ENCODE data around the gene OR51D1. TPM values are rescaled to one million over a fixed set of nuclear protein-coding genes. Genes with fewer than 3 reads are reported as not detected.

The OR51D1 gene
- total and polyA plus RNA-seq, 5 donors: not detected

- ATAC-seq (no peak), DNase-seq (no peak)
- H3K4me1 ChIP-seq (ENCODE audit: control insufficient read depth, insufficient read depth, low read length): no peaks in the 10 kb centered on the region
- intact Hi-C loops (cut with DNase I): no loop called here
- H3K27ac ChIP-seq (ENCODE audit: low read length): no peak overlapping the region
- no peaks in the 10 kb centered on the region for H3K9me3 ChIP-seq (ENCODE audit: control insufficient read depth, low read length)
- no peaks in the 10 kb centered on the region for H3K27me3 ChIP-seq (ENCODE audit: control insufficient read depth, insufficient read depth)
- WGBS: 87% methylated on average over 2 of the region's 2 CpGs
- no peak overlapping the region for H3K4me3 ChIP-seq (ENCODE audit: low read length)
These were observed 40.7 kb downstream of the OR51D1 start for GRCh38 chr11:4677948-4678347.

- intact Hi-C loops (cut with DNase I): no loop called here
- 45% methylated on average over 3 of the region's 3 CpGs for WGBS
- no peak overlapping the region for H3K4me3 ChIP-seq (ENCODE audit: low read length)
- H3K4me1 ChIP-seq (ENCODE audit: control insufficient read depth, insufficient read depth, low read length): no peaks in the 10 kb centered on the region
- DNase-seq: no peak
- ATAC-seq: no peak
- H3K9me3 ChIP-seq (ENCODE audit: control insufficient read depth, low read length): no peaks in the 10 kb centered on the region
- H3K27ac ChIP-seq (ENCODE audit: low read length): no peak overlapping the region
- H3K27me3 ChIP-seq (ENCODE audit: control insufficient read depth, insufficient read depth): no peaks in the 10 kb centered on the region
These were observed 43.1 kb downstream of the OR51D1 start for GRCh38 chr11:4680341-4680740.

- Histone ChIP-seq H3K4me3 (ENCODE audit: low read length) (no peak overlapping the region), H3K9me3 (ENCODE audit: control insufficient read depth, low read length) (no peaks in the 10 kb centered on the region), H3K27ac (ENCODE audit: low read length) (no peak overlapping the region), H3K27me3 (ENCODE audit: control insufficient read depth, insufficient read depth) (no peaks in the 10 kb centered on the region), H3K4me1 (ENCODE audit: control insufficient read depth, insufficient read depth, low read length) (no peaks in the 10 kb centered on the region)
- no peak for ATAC-seq
- no peak for DNase-seq
- WGBS: 77% methylated on average over 2 of the region's 2 CpGs
- intact Hi-C loops (cut with DNase I): no loop called here
These were observed 45.5 kb downstream of the OR51D1 start for GRCh38 chr11:4682623-4683419.

- intact Hi-C loops (cut with DNase I): no loop called here
These were observed 47.5 kb downstream of the OR51D1 start for GRCh38 chr11:4684631-4685285.

More at GRCh38 chr11:4684631-4685285, 47.5 kb downstream of the OR51D1 start:
- Histone ChIP-seq H3K9me3 (ENCODE audit: control insufficient read depth, low read length) (no peaks in the 10 kb centered on the region), H3K4me1 (ENCODE audit: control insufficient read depth, insufficient read depth, low read length) (no peaks in the 10 kb centered on the region), H3K4me3 (ENCODE audit: low read length) (no peak overlapping the region), H3K27me3 (ENCODE audit: control insufficient read depth, insufficient read depth) (no peaks in the 10 kb centered on the region), H3K27ac (ENCODE audit: low read length) (no peak overlapping the region)
- no peak for ATAC-seq
- 76% methylated on average over 3 of the region's 3 CpGs for WGBS
- no peak for DNase-seq

Other genes with a start within 250 kb of the OR51D1 start
- 10 to 100 TPM in 1 of 4 donors, 1 to 10 TPM in 3; 9.1 to 10.3 (median 9.3) TPM for gene TRIM21, start 243.8 kb upstream of the OR51D1 start, total RNA-seq
- 8.3 TPM for gene TRIM21, start 243.8 kb upstream of the OR51D1 start, polyA plus RNA-seq
- under 1 TPM in 1 of 4 donors, not detected in 3; 0.29 TPM for gene OR52K2, start 188.2 kb upstream of the OR51D1 start, total RNA-seq
- not detected for gene OR52K2, start 188.2 kb upstream of the OR51D1 start, polyA plus RNA-seq
- gene OR52K1, start 154.8 kb upstream of the OR51D1 start, total RNA-seq: under 1 TPM in 1 of 4 donors, not detected in 3; 0.06 TPM
- gene OR52K1, start 154.8 kb upstream of the OR51D1 start, polyA plus RNA-seq: not detected
- gene OR52M1, start 92.3 kb upstream of the OR51D1 start, total RNA-seq: not detected
- gene OR52M1, start 92.3 kb upstream of the OR51D1 start, polyA plus RNA-seq: not detected
- gene OR52I2, start 55.7 kb upstream of the OR51D1 start, total RNA-seq: not detected
- not detected for gene OR52I2, start 55.7 kb upstream of the OR51D1 start, polyA plus RNA-seq
- not detected for gene OR52I1, start 43.4 kb upstream of the OR51D1 start, total RNA-seq
- gene OR52I1, start 43.4 kb upstream of the OR51D1 start, polyA plus RNA-seq: not detected
- gene TRIM68, start 29.2 kb upstream of the OR51D1 start, total RNA-seq: 10 to 100 TPM in 3 of 4 donors, 1 to 10 TPM in 1; 10.0 to 12.4 (median 10.8) TPM
- gene TRIM68, start 29.2 kb upstream of the OR51D1 start, polyA plus RNA-seq: 6.5 TPM
- gene OR51E1, start 6.5 kb downstream of the OR51D1 start, total RNA-seq: under 1 TPM; 0.22 to 0.63 (median 0.24) TPM
- gene OR51E1, start 6.5 kb downstream of the OR51D1 start, polyA plus RNA-seq: 0.45 TPM
- not detected for gene OR51E2, start 60.4 kb downstream of the OR51D1 start, total RNA-seq
- gene OR51E2, start 60.4 kb downstream of the OR51D1 start, polyA plus RNA-seq: 0.05 TPM
- gene MMP26, start 67.3 kb downstream of the OR51D1 start, total RNA-seq: not detected
- not detected for gene MMP26, start 67.3 kb downstream of the OR51D1 start, polyA plus RNA-seq
- not detected for gene OR51F1, start 132.5 kb downstream of the OR51D1 start, total RNA-seq
- not detected for gene OR51F1, start 132.5 kb downstream of the OR51D1 start, polyA plus RNA-seq
- not detected for gene OR52R1, start 166.9 kb downstream of the OR51D1 start, total RNA-seq
- gene OR52R1, start 166.9 kb downstream of the OR51D1 start, polyA plus RNA-seq: not detected
- gene OR51F2, start 183.8 kb downstream of the OR51D1 start, total RNA-seq: not detected
- not detected for gene OR51F2, start 183.8 kb downstream of the OR51D1 start, polyA plus RNA-seq
- gene OR51S1, start 211.7 kb downstream of the OR51D1 start, total RNA-seq: not detected
- not detected for gene OR51S1, start 211.7 kb downstream of the OR51D1 start, polyA plus RNA-seq
- gene OR51T1, start 244.4 kb downstream of the OR51D1 start, total RNA-seq: not detected
- not detected for gene OR51T1, start 244.4 kb downstream of the OR51D1 start, polyA plus RNA-seq

Measured in right cardiac atrium (tissue), 5 donors.